GM15510 (cell line): ENCODE measurements around the gene TMEM200B.

Source experiments
- POLR2A ChIP-seq: IDR thresholded peaks from 3 replicates; pipeline ENCODE4 v1.6.1; 2011; ENCODE audit warnings: borderline replicate concordance; ENCODE audit not compliant: insufficient read length; ENCODE audit errors: extremely low read depth

Gene TMEM200B

DNA sequence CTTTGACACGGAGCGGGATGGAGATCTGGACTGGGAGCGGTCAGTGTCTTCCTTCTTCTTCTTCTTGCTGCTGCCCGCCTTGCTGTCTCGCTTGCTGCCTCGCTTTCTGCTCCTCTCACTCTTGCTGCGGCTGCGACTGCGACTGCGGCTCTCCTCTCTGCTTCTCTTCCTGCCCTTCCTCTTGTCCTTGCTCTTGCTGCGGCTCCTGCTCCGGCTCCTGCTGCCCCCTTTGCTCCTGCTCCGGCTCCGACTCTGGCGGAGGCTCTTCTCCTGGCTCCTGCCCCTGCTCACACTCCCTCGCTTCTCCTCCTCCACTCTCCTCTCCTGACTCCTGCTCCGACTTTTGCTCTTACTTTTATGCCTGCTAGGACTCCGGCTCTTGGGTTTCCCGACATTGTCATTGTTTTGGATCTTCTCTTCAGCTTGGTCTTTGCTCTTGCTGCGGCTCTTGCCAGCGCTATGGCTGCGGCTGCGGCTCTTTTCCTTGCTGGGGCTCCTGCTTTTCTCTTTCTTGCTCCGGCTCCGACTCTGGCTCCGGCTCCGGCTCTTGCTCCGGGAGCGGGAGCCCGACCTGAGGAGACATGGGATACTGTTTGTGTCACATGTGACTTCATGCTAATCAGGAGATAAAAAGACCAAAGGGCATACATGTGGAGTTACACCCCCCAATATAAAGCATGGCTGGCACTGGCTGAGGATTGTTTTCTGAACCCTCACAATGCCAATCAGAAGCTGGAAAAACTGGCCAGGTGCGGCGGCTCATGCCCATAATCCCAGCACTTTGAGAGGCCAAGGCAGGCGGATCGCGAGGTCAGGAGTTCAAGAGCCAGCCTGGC, 25.2 kb upstream of the TMEM200B start:
- TF ChIP-seq POLR2A: no peak

DNA sequence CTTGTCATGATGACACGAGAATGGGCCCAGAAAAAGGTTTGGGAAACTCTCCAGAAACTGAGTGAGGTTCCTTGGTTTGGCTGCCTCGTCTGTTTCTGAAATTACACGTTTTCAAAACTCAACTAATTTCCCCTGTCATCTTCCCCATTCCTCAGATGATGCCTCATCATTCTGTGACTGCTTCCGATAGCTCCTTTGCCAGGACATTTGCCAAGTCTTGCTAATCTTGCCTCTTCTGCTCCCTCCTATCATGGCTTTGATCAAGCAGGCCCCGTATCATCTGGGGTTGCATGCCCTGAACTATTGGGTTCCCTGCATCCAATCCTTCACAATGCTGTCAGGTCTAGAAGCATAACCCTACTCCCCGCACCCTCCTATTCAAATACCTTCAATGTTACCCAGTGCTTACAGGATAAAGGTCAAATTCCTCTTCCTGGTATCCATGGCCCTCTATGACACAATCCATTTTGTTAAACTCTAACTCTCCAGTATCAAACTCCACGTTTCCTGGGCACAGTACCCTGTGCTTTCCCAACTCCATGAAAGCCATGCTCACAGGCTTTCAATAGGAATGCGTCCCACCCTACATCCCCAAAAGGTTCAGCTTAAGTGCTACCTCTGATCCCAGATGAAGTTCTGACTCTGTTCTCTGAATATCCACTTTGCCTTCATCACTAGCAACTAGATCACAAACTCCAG, 22.2 kb upstream of the TMEM200B start:
- TF ChIP-seq POLR2A: no peak

DNA sequence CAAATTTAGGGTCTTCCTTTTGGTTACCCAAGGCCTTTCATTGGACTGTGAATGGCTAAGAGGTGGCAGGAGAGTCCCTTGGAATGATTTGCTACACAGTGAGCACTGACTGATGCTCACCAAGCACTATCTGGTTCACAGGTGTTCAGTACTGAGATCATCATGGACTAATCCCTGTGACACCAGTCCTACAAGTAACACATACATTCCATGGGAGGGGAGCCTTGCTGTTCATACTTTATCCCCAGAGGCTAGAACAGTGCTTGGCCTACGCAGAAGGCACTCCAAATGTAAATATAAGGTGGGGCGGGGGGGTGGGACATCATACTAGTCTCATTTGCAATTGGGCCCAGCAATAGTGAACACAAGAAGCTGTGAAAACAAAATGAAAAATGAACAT, 20.5 kb upstream of the TMEM200B start:
- no peak for TF ChIP-seq POLR2A

DNA sequence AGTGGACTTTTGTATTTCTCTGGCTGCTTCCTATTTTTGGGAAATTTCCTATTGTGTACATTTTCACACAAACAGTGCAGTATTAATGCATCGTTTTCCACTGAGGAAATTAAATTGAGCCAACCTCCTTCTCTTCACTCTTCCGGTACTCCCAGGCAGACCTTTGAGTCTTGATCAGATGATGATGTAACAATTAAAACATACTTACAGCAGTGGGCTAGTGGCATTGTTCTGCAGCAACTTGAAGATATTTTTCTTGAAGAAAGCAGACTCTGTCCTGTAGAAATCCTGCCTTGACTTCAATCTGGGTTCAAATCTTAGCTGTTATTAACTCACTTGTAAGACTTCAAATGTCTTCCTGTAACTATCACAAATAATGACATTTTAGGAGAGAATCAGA, 19.0 kb upstream of the TMEM200B start:
- no peak for TF ChIP-seq POLR2A

DNA sequence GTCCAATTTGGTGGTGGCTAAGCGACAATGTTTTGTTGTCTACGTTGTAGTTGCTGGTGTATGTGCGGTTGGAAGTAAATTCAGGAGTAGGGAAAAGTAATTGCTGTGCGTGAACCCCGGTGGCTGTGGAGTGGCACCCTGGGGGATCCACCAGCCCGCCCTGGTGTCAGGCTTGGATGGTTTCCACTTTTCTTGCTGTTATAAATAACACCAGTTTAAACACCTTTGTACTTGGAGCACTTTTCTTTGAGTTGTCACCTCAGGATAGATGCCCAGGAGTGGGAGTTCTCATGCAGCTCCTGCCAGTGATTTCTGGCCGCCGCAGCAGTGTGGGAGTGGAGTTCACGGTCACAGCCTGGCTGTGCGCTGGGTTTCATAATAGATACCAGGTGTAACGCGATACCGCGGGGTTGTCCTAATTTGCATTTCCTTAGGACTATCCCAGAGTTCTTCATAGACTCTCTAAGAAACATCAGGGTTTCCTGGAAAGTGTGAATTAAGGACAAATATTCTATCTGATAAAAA, 12.8 kb upstream of the TMEM200B start:
- TF ChIP-seq POLR2A: no peak

DNA sequence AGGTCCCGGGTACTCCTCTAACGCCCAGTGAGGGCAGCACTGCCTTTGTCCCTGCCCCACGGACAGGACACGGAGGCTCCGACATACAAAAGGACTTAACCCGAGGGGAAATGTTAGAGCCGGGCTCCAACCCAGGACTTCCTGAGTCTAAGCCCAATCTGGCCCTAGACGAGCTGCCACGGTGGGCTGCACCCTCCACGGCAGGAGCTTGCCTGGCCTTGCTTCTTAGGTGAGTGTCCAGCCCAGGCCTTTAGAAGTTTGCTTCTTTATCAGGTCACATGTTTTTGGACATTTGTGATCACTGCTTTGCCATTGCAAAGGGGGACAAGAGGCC, 11.0 kb upstream of the TMEM200B start:
- no peak for TF ChIP-seq POLR2A

DNA sequence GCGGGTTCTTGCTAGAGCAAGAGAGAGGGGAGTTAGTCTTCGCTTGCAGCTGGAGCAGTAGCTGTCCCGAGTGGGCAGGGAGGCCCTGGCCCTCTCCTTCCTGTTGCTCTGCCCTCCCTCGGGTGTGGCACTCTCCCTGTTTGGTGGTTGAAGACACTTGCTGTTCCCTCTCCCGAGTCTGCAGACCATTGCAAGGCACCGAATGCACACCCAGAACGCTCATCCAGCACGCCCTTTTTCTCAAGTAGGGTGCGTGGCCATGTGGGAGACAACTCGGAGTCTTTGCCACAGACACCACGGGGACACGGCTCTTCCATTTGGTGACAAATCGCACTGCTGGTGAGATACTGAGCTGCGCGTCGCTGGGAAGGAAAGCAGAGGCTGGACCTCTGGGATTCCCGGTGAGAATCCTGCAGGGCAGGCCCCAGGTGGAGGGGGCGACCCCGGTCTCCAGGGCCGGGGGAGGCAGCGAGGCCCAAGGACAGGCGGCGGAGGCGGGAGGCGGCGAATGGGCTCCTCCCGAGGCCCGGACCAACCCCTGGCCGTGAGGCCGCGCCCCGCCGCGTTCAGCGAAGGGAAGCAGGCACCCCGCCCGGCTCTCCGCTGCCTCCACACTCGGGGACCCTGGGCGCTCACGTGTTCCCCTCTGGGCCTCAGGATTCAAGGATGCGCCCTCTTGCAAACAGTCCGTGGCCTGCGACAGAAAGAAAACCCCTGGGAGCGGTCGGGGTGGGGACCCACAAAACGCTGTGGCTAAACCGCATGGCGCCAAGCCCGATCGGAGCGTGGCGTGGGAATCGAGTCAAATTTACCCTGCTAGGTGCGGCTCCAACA, 10.4 kb upstream of the TMEM200B start:
- TF ChIP-seq POLR2A: no peak

DNA sequence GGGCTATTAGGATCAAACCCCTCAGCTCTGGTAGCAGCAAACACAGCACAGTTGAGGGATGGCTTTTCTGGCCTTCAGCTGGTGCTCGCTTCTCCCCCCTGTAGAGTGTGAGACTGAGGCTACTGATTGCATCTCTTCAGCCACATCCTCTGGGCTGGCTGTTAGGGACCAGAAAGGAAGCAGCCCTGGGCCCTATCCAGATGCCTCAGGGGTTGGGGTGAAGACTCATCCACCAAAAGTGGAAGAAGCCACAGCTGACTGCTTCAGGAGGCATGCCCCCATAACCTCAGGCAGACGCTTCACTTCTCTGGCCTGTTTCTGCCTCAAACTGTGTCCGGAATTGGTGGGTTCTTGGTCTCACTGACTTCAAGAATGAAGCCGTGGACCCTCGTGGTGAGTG, 6.2 kb upstream of the TMEM200B start:
- TF ChIP-seq POLR2A: no peak

DNA sequence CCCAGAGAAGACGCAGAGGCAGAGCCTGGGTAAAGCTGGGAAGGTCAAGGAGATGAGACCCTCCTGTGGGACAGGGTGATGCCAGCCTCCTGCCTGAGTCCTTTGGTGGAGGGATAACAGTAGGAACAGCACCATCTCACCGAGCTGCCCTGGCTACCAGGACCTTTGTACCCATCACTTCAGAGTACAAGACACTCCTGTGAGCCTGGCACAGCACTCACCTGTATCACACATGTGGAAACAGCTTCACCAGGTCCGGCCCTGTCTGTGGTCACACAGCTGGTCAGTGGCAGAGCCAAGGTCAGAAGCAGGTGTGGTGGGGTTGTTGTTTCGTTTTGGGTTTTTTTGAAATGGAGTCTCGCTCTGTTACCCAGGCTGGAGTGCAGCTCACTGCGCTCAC, 5.0 kb upstream of the TMEM200B start:
- TF ChIP-seq POLR2A: no peak

DNA sequence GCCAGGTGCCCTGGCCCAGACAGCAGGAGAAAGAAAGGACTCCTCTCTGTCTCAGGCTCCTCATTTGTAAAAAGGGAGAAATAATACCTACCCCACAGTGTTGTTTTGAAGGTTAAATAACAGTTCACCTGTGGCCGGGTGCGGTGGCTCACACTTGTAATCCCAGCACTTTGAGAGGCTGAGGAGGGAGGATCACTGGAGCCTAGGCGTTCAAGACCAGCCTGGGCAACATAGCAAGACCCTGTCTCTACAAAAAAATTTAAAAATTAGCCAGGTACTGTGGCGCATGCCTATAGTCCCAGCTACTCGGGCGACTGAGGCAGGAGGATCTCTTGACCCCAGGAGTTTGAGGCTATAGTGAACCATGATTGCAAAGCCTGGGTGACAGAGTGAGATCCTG, 2.5 kb upstream of the TMEM200B start:
- no peak for TF ChIP-seq POLR2A

DNA sequence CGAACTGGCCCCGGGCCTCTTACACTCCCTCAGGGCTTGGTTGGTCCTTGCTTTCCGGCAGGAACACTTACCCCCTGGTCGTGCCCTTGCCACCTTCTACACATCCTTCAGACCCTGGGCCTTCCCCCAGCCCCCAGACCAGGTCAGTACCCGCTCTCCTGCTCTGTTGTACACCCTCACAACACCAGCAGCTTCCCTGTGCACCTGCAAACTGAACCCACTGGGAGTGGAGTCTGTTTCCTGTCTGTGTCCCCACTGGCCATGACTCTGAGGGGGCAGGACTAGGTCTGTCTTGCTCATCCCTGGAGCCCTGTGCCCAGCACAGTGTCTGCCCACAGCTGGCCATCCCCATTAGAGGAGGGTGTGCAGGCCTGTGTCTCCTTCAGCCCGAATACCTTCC, 2.1 kb upstream of the TMEM200B start:
- no peak for TF ChIP-seq POLR2A

DNA sequence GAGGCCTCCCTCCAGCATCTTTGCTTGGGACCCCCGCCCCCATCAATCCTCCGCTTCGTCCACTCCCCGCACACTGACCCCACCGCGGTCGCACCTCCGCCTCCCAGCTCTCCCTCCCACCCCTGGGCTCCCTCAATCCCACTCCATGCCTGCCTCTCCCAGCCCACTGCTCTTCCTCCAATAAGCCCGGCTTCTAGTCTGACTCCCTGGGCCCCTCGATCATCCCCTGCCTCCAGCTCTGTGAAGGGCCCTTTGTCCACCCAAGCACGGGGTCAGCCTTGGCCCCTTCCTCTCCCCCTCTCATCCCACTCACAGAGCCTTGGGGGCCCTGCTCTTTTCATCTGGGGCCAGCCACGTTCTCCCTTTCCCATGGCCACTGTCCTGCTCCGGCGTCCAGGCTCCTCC, 1.5 kb upstream of the TMEM200B start:
- no peak for TF ChIP-seq POLR2A

DNA sequence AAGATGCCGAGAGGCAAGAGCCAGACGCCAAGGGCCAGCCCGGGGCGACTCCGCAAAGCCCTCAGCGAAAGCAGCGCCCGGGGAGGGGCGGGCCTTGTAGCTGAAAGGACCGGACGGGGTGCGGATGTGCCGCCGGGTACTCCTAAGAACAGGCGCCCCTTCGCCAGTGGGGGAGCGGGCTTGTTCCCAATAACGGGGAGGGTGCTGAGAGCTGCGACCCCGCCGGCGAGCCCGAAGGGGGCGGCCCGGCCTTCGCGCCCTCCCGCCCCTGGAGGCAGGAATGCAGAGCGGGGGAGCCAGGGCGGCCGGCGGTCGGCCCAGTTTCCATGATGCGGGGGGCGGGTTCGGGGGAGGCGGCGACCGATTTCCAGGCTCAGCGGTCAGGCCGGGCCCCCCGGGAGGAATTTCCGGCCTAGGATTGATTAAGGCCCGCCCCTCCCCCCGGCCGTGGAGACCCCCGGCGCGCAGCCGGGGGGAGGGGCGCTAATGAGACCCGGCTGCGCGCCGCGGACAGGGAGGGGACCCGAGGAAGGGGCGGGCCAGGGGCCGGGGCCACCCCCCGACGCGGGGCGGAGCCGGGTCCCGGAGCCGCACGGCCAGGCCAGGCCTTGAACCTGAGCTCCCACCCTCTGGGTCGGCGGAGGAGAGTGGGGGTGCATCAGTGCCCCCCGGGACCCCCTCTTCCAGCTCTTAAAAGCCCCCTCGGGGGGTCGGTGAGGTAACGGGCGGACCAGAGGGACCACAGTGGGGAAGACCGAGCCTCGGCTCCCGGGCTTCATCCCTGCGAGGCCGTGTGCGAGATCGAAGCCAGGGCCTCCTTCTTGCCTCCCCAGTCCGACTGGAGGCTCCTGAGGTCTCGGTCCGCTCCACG, 898 bp upstream of the TMEM200B start:
- TF ChIP-seq POLR2A: no peak
